ENCODE results near the gene TAS1R2.

Gene TAS1R2

GRCh38 chr1:18830596-18830995 is 28.9 kb downstream of the TAS1R2 start:
- no peak for TF ChIP-seq ZNF274 (IDR thresholded peaks at IDR 0.05; ENCODE audit: low read depth, low read length)

GRCh38 chr1:18829671-18830070 is 29.8 kb downstream of the TAS1R2 start:
- no peak for TF ChIP-seq ZNF274 (IDR thresholded peaks at IDR 0.05; ENCODE audit: low read depth, low read length)
- no peak overlapping the region for H3K4me3 ChIP-seq (ENCODE audit: low read length)

More at GRCh38 chr1:18830596-18830995, 28.9 kb downstream of the TAS1R2 start:
- H3K4me3 ChIP-seq (ENCODE audit: low read length) = no peak overlapping the region

GRCh38 chr1:18828224-18828623 is 31.2 kb downstream of the TAS1R2 start:
- TF ChIP-seq ZNF274 (IDR thresholded peaks at IDR 0.05; ENCODE audit: low read depth, low read length) = no peak

GRCh38 chr1:18823438-18823837 is 36.0 kb downstream of the TAS1R2 start:
- no peak for TF ChIP-seq ZNF274 (IDR thresholded peaks at IDR 0.05; ENCODE audit: low read depth, low read length)
- no peak overlapping the region for H3K4me3 ChIP-seq (ENCODE audit: low read length)

More at GRCh38 chr1:18828224-18828623, 31.2 kb downstream of the TAS1R2 start:
- H3K4me3 ChIP-seq (ENCODE audit: low read length) = no peak overlapping the region

- no peak overlapping the region for H3K4me3 ChIP-seq (ENCODE audit: low read length)
- TF ChIP-seq ZNF274 (IDR thresholded peaks at IDR 0.05; ENCODE audit: low read depth, low read length) = no peak
These were observed 38.4 kb downstream of the TAS1R2 start for GRCh38 chr1:18820791-18821641.

DNA sequence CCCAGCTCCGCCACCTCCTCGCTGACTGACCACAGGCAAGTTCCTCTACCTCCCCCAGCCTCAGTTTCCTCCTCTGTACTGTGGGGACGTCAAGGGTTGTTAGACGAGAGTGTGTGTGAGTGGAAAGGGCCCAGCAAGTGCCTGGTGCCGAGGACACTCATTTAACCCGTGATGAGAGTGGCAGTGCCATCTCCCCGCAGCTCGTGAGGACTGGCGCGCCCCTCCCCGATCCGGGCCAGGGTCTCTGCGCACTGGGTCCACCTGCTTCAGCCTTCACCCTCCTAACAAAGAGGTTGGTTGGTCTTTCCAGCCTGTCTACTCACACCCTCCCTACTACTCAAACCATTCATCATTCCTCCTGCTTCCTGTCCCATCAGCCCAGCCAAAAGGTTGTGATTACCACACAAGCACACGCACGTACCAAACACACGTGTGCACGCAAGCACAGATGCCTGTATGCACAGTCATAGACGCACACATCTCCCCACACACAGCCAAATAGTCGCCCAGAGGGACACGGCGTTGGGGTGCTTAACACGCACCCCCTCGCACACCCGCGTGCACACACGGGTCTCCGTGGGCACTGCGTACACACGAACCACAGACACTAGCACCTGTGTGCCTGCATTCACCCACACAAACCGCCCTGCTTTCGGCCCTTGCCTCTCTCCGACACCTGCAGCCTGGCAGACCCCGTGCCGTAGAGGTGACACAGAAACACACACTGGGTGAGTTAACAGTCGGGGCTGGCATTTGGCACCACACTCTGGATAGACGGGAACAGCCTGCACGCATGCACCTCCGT is 39.3 kb downstream of the TAS1R2 start:
- no peak overlapping the region for H3K4me3 ChIP-seq (ENCODE audit: low read length)
- no peak for TF ChIP-seq ZNF274 (IDR thresholded peaks at IDR 0.05; ENCODE audit: low read depth, low read length)

DNA sequence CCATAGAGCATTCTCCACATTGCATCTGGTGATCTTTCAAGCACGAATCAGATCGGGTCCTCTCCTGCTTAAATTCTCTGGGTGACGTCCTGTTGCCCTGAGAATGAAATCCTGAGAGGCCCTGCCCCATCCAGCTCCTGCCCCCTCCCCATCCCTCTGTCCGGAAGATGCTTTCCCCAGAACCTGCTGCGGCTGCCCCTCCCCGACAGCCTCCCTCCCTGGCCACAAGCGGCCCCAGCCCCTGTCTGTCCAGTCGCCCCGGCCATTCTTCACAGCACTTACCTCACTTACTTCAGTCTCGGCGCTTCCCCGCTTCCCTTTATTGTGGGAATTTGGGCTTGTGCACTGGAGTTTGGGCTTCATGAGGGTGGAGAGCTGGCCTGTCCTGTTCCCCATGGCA is 40.3 kb downstream of the TAS1R2 start:
- TF ChIP-seq ZNF274 (IDR thresholded peaks at IDR 0.05; ENCODE audit: low read depth, low read length) = no peak
- no peak overlapping the region for H3K4me3 ChIP-seq (ENCODE audit: low read length)

DNA sequence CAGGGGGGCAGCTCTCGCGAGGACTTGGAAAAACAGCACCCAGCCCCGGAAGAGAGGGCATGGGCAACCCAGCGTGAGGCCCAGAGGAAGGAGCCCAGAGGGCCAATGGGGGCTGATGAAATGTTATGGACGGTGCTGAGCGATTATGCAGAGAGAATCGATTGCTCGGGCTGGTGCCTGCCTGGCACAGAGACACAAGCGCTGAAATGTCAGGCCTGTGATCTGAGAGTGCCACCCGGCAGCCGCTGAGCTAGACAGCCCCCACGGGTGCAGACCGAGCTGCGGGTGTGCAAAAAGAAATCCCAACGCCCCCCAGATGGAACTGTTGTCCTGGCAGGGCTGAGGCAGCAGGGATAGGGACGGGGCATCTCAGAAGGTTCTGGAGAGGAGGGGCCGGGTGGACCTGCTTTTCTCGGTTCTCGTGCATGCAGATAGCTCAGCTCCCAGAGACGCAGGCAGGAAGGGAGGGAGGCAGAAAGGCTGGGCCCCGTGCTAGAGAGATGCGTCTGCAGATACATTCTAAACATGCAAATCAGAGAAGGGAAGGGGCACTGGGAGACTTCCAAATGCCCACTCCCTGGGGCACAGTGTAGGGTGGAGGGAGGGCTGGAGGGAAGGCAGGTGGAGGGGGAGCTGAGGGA is 41.5 kb downstream of the TAS1R2 start:
- no peak for TF ChIP-seq ZNF274 (IDR thresholded peaks at IDR 0.05; ENCODE audit: low read depth, low read length)
- no peak overlapping the region for H3K4me3 ChIP-seq (ENCODE audit: low read length)

GRCh38 chr1:18817316-18817715 is 42.1 kb downstream of the TAS1R2 start:
- no peak overlapping the region for H3K4me3 ChIP-seq (ENCODE audit: low read length)
- TF ChIP-seq ZNF274 (IDR thresholded peaks at IDR 0.05; ENCODE audit: low read depth, low read length) = no peak

DNA sequence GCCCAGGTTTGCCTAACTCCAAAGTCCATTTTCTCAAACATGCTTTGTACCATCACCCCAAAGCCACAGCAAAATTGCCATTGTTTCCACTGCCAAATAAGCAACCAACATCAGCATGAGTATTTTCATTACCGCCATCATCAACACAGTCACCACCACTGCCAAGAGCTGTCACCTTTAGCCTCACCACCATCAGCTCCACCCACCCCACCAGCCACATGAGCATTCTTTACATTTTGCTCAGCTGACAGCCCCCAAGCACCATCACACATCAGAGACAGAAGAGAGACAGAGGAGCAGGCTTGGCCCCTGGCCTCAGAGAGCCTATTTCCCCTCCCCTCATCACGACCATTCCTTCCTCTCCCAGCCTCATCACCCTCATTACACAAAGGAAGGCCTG is 42.7 kb downstream of the TAS1R2 start:
- TF ChIP-seq ZNF274 (IDR thresholded peaks at IDR 0.05; ENCODE audit: low read depth, low read length) = no peak

GRCh38 chr1:18814874-18815531 is 44.5 kb downstream of the TAS1R2 start:
- H3K4me3 ChIP-seq (ENCODE audit: low read length) = no peak overlapping the region
- TF ChIP-seq ZNF274 (IDR thresholded peaks at IDR 0.05; ENCODE audit: low read depth, low read length) = no peak

More for the DNA sequence above, 42.7 kb downstream of the TAS1R2 start:
- no peak overlapping the region for H3K4me3 ChIP-seq (ENCODE audit: low read length)

GRCh38 chr1:18814425-18814824 is 45.0 kb downstream of the TAS1R2 start:
- no peak overlapping the region for H3K4me3 ChIP-seq (ENCODE audit: low read length)
- no peak for TF ChIP-seq ZNF274 (IDR thresholded peaks at IDR 0.05; ENCODE audit: low read depth, low read length)

- no peak overlapping the region for H3K4me3 ChIP-seq (ENCODE audit: low read length)
- TF ChIP-seq ZNF274 (IDR thresholded peaks at IDR 0.05; ENCODE audit: low read depth, low read length) = no peak
These were observed 47.0 kb downstream of the TAS1R2 start for GRCh38 chr1:18812453-18812939.
